ENCODE measurements around the gene IL23A. TPM values are rescaled to one million over a fixed set of nuclear protein-coding genes. Genes with fewer than 3 reads are reported as not detected.

IL23A gene
- total RNA-seq, 3 donors from 2014 or later (not counting 1 experiment from before 2014, with no cell fraction given) = 1.8 to 2.7 (median 2.2) TPM

GRCh38 chr12:56297400-56297799 lies 41.3 kb upstream of the IL23A start:
- peak overlapping the region in 1 of 2 donors; percentile 98 for H3K27ac Mint-ChIP-seq
- Histone ChIP-seq H3K4me1 (ENCODE audit: control insufficient read depth, insufficient read depth, low read length) (peaks cover 34% of the 10 kb centered on the region), H3K27ac (ENCODE audit: low read length) (no peak overlapping the region), H3K9me3 (ENCODE audit: control insufficient read depth, insufficient read depth, low read length) (no peaks in the 10 kb centered on the region), H3K36me3 (ENCODE audit: control insufficient read depth, insufficient read depth, low read length) (peaks cover 5% of the 10 kb centered on the region), H3K4me3 (ENCODE audit: low read length) (no peak overlapping the region), H3K27me3 (ENCODE audit: control insufficient read depth, insufficient read depth, low read length) (no peaks in the 10 kb centered on the region)
- no peaks in the 10 kb centered on the region for H3K9me3 Mint-ChIP-seq
- H3K27me3 Mint-ChIP-seq (ENCODE audit: low read depth in 2 of 2) = no peaks in the 10 kb centered on the region
- no peak for DNase-seq
- H3K4me1 Mint-ChIP-seq = peaks cover 55 to 61% of the 10 kb centered on the region in 2 donors
- H3K4me3 Mint-ChIP-seq = peak overlapping the region; percentile 21
- WGBS (ENCODE audit: insufficient coverage) = 95% methylated on average over 8 of the region's 8 CpGs
- no peaks in the 10 kb centered on the region for H3K36me3 Mint-ChIP-seq
- no peak for ATAC-seq
- no peak for TF ChIP-seq CTCF (IDR thresholded peaks at IDR 0.05)
- intact Hi-C loops (cut with micrococcal nuclease) = no loop called here

DNA sequence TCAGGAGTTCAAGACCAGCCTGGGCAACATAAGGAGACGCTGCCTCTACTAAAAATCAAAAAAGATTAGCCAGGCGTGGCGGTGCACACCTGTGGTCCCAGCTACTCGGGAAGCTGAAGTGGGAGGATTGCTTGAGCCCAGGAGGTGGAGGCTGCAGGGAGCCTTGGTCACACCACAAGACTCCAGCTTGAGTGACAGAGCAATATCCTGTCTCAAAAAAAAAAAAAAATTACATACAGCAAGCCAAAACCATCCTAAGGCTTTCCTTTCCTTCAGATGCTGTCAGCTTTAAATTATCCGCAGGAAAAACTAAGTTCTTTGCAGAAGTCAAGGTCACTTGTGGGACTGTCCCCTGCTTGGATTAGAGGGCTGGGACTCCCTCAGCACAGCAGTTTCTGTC lies 39.9 kb upstream of the IL23A start:
- ATAC-seq = no peak
- DNase-seq = no peak
- Mint-ChIP-seq H3K36me3 (no peaks in the 10 kb centered on the region), H3K27me3 (ENCODE audit: low read depth in 2 of 2) (no peaks in the 10 kb centered on the region), H3K9me3 (no peaks in the 10 kb centered on the region), H3K4me1 (peaks cover 55 to 56% of the 10 kb centered on the region in 2 donors), H3K27ac (peak overlapping the region; percentile 97 to 98), H3K4me3 (peak overlapping the region; percentile 93)
- H3K9me3 ChIP-seq (ENCODE audit: control insufficient read depth, insufficient read depth, low read length) = no peaks in the 10 kb centered on the region
- peaks cover 5% of the 10 kb centered on the region for H3K36me3 ChIP-seq (ENCODE audit: control insufficient read depth, insufficient read depth, low read length)
- H3K27ac ChIP-seq (ENCODE audit: low read length) = peak overlapping the region; percentile 88
- no peaks in the 10 kb centered on the region for H3K27me3 ChIP-seq (ENCODE audit: control insufficient read depth, insufficient read depth, low read length)
- TF ChIP-seq CTCF (IDR thresholded peaks at IDR 0.05) = no peak
- intact Hi-C loops (cut with micrococcal nuclease) = no loop called here
- H3K4me3 ChIP-seq (ENCODE audit: low read length) = no peak overlapping the region
- peaks cover 34% of the 10 kb centered on the region for H3K4me1 ChIP-seq (ENCODE audit: control insufficient read depth, insufficient read depth, low read length)
- WGBS (ENCODE audit: insufficient coverage) = 63% methylated on average over 5 of the region's 5 CpGs

DNA sequence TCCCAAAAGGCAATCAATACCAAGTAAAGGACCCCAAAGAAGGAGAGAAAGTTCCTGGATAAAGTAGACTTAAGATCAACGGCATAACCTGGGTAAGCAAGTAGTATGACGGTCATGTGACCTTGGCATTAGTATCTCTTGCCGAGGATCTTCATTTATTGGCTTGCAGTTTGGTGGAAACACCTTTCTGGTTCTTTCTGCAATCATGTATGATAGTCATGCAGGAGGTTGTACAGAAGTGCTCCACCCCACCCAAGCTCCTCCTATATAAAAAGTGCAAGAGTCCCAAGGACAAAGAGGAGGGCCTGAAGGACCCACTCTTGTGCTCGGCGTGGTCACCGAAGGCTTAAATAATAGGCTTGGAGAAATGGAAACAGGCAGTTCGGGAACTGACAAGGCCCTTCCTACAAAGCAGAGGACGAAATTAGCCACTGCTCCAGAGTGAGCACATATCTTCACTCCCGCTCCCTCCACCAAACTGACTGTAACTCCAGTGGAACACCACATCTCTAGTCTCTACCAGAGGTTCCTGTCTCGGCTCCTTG lies 39.3 kb upstream of the IL23A start:
- peak overlapping the region; percentile 88 for H3K27ac ChIP-seq (ENCODE audit: low read length)
- Mint-ChIP-seq H3K4me3 (peak overlapping the region; percentile 93), H3K4me1 (peaks cover 55 to 56% of the 10 kb centered on the region in 2 donors), H3K9me3 (no peaks in the 10 kb centered on the region), H3K27ac (peak overlapping the region; percentile 97 to 98), H3K36me3 (no peaks in the 10 kb centered on the region), H3K27me3 (ENCODE audit: low read depth in 2 of 2) (no peaks in the 10 kb centered on the region)
- peaks cover 5% of the 10 kb centered on the region for H3K36me3 ChIP-seq (ENCODE audit: control insufficient read depth, insufficient read depth, low read length)
- WGBS (ENCODE audit: insufficient coverage) = under 1% methylated on average over 10 of the region's 10 CpGs
- H3K4me3 ChIP-seq (ENCODE audit: low read length) = peak overlapping the region; percentile 72
- no peaks in the 10 kb centered on the region for H3K9me3 ChIP-seq (ENCODE audit: control insufficient read depth, insufficient read depth, low read length)
- ATAC-seq (no peak), DNase-seq (peak in 1 of 2 donors; percentile 62)
- intact Hi-C loops (cut with micrococcal nuclease) = no loop called here
- TF ChIP-seq CTCF (IDR thresholded peaks at IDR 0.05) = no peak
- H3K4me1 ChIP-seq (ENCODE audit: control insufficient read depth, insufficient read depth, low read length) = peaks cover 34% of the 10 kb centered on the region
- no peaks in the 10 kb centered on the region for H3K27me3 ChIP-seq (ENCODE audit: control insufficient read depth, insufficient read depth, low read length)

Data from natural killer cell (primary cell).